Stimulated activated CD4-positive, alpha-beta T cell treated with anti-CD3 and anti-CD28 coated beads, Interleukin-4, amount 100 ng/mL, for 4 hours (primary cell): ENCODE results near the gene GRID1.

ENCODE experiments used
- DNase-seq, 2 experiments: peaks; one replicate each; pipeline ENCODE4 v3.0.0-alpha.2; 2020

Gene GRID1

GRCh38 chr10:85666102-85666501 lies 700.5 kb downstream of the GRID1 start:
- no peak for DNase-seq

DNA sequence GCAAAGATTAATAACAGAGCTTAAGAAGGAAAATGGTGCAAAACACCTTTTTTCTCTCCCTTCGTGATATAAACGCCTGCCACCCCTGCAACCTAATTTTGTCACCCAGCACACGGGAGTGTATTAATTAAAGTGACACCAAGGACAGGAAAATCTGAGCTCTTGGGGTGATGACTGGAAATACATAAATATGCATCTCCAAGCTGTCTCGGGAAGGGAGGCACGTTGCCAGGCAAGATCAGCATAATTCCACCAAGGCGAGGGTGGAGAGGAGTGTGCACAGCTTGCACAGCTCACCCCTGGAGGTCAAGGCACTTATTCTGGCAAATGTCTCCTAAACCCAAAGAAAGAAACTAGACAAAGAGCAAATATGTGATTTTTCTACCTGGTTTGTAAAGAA lies 700.9 kb downstream of the GRID1 start:
- no peak for DNase-seq

- DNase-seq: no peak
Measured at GRCh38 chr10:85665078-85665477, 701.5 kb downstream of the GRID1 start.

GRCh38 chr10:85661123-85661522 lies 705.5 kb downstream of the GRID1 start:
- DNase-seq: no peak

DNA sequence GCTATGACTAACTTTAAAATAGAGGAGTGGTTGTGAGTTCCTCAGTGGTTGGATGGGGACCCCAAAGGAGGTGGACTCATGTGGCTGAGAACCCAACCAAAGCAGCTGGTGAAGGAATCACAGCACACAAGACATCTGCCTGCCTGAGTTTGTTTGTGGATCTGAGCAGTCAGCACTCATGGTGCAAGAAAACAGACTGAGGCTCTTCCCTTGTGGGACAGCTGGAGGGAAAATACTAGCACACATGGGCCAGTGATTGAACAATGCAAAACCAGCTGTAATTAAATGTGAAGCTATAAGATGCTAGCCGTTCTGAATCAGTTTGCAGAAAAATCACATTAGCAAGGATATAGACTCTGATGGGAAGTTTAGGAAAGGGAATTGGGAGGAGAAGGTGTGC lies 707.3 kb downstream of the GRID1 start:
- no peak for DNase-seq

DNA sequence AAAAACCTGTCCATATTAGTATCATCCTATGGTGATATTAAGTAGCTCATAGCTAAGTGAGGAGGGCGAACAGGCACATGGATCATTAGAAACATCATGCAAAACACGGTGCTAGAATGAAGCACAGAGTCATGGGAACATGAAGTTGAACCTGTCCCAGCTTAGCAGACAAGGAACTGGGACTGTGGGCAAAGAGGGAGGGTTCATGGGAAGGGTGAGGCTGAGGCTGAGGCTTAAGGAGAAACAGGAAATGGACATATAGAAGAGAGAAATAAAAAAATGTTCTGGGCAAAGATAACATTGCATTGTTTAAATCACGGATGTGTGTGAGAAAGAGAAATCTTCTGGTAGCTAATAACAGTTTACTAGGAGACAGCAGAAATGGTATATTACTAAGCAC lies 708.1 kb downstream of the GRID1 start:
- no peak for DNase-seq

DNA sequence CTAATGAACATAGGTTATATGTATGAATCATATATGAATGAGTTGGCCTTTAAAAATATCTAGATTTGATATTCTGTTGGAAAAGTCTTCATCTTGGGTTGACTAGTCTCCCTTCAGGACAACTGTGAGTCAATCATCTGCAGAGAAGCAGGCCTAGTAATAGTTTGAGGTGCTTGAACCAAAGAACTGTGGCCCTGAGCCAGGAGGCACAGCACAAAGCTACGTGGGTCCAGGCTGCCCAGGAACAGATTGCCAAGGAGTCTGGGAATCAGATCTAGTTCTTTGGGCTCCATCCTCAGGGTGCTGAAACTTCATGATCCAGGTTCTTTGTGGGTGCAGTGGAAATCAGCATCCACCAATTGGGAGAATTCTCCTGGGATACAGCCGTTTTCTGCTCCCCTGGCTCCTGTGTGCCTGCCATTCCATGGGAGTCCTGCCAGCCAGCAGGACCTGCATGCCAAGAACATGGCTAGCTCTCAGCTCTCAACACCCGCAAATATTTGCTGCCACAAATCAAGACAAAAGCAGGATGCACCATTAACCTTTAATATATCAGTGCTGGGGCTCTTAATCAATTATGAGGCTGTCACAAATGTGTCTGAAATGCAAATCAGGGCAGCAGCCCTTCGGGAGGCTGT lies 709.0 kb downstream of the GRID1 start:
- no peak for DNase-seq

DNA sequence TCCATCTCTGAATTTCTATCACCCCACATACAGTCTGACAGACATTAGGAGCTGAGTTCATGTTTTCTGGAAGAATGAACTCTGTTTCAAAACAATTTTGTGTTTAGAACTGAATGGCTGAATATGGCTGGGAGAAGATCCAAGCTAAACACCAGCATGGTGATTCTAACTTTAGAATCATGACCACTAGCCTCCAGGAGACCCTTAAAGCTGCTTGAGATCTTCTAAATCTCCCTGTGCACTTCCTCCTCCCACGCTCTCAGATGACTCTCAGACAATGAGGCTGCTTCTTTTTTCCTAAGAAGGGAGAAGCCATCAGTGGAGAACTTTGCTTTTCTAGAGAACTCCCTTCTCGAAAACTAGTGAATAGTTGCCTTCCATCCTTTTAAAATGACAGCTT lies 711.2 kb downstream of the GRID1 start:
- no peak for DNase-seq

DNA sequence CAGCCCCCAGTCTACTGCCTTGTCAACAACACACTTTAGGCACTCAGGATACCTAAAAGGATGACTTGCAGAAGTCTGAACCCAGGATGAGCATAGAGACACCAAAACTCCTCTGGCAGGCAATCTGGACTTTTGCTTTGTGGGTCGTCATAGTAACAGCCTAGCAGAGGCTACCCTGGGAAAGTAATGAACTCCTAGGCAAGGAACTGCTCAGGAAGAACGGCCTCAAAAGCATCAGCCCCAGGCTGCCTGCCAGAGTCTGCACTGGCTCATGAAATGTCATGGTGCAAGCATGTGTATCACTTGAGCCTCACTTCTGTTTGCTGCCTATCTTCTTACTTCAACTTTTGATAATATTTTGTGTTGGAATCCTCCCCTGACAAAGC lies 715.1 kb downstream of the GRID1 start:
- DNase-seq: no peak

GRCh38 chr10:85650791-85651496 lies 715.7 kb downstream of the GRID1 start:
- DNase-seq: no peak

GRCh38 chr10:85649461-85649860 lies 717.1 kb downstream of the GRID1 start:
- no peak for DNase-seq

DNA sequence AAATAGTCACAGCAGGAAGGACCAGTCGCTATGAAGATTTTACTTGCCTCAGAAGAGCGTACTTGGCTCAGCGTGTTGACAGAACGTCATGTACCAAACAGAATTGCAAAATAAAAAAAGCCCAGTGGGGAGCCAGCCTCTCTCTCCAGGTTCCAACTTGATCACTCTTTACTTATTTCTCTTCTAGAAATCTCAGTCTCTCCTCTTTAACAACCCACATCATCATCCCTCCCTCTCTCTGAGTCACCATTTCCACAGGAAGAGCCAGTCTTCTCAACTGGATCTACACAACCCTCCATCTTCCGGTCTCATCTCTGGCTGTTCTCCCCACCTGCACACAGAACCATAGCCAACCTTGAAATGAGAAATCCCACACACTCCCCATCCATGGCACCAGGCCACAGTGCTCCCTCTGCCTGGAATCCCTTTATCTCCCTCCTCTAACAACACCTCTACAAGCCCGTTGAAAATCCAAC lies 718.3 kb downstream of the GRID1 start:
- DNase-seq: no peak

DNA sequence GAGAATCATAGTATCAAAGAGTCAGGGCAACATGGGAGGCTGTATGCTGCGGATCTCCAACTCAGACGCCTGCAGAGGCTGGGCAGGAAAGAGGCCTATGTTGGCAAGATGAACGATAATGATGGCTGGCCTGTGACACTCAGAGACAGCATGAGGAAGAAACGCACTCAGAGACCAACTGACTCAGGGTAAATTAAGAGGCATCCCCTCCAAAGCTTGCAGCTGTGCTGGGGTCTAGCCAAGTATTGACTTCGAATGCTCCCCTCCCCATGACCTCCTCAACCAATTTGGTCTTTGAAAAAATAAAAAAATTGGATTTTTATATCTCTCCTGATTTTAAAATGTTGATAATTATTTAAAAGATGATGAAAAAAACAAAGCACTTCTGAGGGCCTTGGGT lies 718.9 kb downstream of the GRID1 start:
- DNase-seq: no peak

- DNase-seq: no peak
Measured at GRCh38 chr10:85645926-85646711, 720.5 kb downstream of the GRID1 start.

DNA sequence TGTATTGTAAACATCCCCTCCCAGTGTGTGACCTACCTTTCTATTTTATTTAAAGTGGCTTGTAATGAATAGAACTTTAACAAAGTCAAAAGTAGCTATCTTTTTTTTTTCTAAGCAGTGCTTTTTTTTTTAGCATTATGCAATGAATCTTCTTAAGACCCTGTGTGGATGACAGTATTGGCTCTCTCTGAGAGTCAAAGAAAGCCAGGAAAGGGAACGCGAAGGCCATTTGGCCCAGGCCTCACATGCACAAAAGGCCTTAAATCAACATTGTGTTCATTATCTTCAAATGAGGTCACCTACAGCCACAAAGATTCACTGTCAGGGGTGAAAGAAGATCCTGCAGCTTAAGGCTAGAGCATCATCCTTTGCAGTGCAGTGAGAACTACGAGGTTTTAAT lies 721.5 kb downstream of the GRID1 start:
- DNase-seq: no peak

- DNase-seq: no peak
Measured at GRCh38 chr10:85643845-85644525, 722.6 kb downstream of the GRID1 start.

GRCh38 chr10:85643171-85643844 lies 723.3 kb downstream of the GRID1 start:
- no peak for DNase-seq

DNA sequence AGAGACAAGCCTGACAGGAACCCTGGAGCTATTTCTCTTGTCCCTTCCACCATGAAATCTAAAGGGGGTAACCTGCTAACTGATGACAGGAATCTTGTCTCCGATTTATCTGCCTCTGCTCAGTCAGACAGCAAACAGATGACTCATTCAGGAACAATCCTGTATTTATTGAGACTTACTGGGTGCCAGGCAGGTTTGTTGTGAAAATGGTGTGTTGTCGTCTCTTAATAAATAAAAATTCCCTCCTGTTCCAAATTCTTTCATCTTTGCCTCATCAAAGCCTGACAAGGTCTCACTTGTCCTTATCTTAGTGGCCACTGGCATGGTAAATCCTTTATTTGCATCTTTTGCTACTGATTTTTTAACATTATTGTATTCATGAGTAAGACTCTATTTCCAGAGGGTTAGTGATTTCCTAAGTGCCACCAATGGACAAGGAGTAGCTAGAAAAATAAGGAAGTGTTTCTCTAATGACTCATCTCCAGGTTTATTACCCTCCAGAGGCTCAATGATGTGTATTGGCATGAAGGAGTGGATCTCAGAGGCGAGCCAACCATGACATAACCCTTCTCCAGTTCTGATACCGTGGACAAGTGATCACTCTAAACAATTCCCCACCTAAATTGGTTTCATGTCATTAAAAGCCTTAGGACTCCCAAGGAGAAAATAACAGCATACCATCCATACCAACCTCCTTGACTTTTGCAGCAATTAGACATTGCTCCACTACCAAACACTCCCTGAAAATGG lies 724.0 kb downstream of the GRID1 start:
- no peak for DNase-seq

GRCh38 chr10:85642082-85642420 lies 724.5 kb downstream of the GRID1 start:
- DNase-seq: no peak

GRCh38 chr10:85641479-85642009 lies 725.1 kb downstream of the GRID1 start:
- DNase-seq: no peak

- no peak for DNase-seq
Measured at GRCh38 chr10:85638797-85639196, 727.8 kb downstream of the GRID1 start.

- no peak for DNase-seq
Measured at GRCh38 chr10:85635650-85636049, 730.9 kb downstream of the GRID1 start.
